Osteocyte (in vitro differentiated cells): ENCODE results near the gene TMEM18. TPM values are rescaled to one million over a fixed set of nuclear protein-coding genes. Genes with fewer than 3 reads are reported as not detected.
A peak's percentile ranks its signal among the peaks of the same experiment; 100 is the strongest.

Experiments
- DNase-seq: peaks from one replicate; pipeline ENCODE4 v3.0.0; 2021; ENCODE audit warnings: mixed read lengths; ENCODE audit not compliant: unreplicated experiment; ENCODE audit errors: extremely low spot score
- H3K27ac Mint-ChIP-seq: one replicate; pipeline ENCODE4 v1.8.0; 2021; ENCODE audit warnings: mild to moderate bottlenecking, mixed read lengths; ENCODE audit not compliant: unreplicated experiment
- H3K27me3 Mint-ChIP-seq: one replicate; pipeline ENCODE4 v1.8.0; 2021; ENCODE audit warnings: mixed read lengths; ENCODE audit not compliant: unreplicated experiment
- H3K36me3 Mint-ChIP-seq: one replicate; pipeline ENCODE4 v1.8.0; 2021; ENCODE audit warnings: mixed read lengths; ENCODE audit not compliant: unreplicated experiment
- H3K4me1 Mint-ChIP-seq: one replicate; pipeline ENCODE4 v1.8.0; 2021; ENCODE audit warnings: mixed read lengths; ENCODE audit not compliant: unreplicated experiment
- H3K4me3 Mint-ChIP-seq: one replicate; pipeline ENCODE4 v1.8.0; 2021; ENCODE audit warnings: mild to moderate bottlenecking, moderate library complexity, mixed read lengths; ENCODE audit not compliant: unreplicated experiment
- H3K9me3 Mint-ChIP-seq: one replicate; pipeline ENCODE4 v1.8.0; 2021; ENCODE audit warnings: mixed read lengths; ENCODE audit not compliant: unreplicated experiment
- CTCF ChIP-seq: fragments of 200-600 bp; sonication (generic); IDR thresholded peaks from 2 replicates; pipeline ENCODE4 v1.5.0; 2021; ENCODE audit warnings: antibody characterized with exemption, mild to moderate bottlenecking, moderate library complexity
- total RNA-seq: library from RNA; stranded (reverse); gene quantifications from 2 replicates; pipeline ENCODE4 v1.2.1, GENCODE V29; 2021

Gene TMEM18
- total RNA-seq, 1 donor from 2014 or later: 32.8 TPM

DNA sequence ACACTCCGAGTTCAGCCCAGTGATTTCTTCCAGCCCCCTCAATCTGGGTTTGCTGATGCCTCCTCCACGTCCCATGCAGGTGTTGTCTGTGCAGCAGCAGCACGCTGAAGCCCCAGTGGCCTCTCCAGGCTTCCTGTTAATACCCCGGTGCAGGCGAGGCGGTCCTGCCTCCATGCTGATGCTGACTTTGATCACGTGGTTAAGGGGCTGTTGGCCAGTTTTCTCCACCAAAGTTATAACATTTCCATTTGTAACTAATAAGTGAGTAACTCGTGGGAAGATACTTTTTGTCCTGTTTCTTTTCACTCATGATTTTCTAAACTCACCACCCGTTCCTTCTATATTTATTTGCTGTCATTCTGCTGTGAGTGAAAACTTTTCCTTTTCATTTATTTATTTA lies 42.5 kb upstream of the TMEM18 start:
- DNase-seq: no peak
- Mint-ChIP-seq H3K27ac (no peak overlapping the region), H3K4me1 (no peaks in the 10 kb centered on the region), H3K27me3 (peaks cover 29% of the 10 kb centered on the region), H3K9me3 (no peaks in the 10 kb centered on the region), H3K36me3 (no peaks in the 10 kb centered on the region), H3K4me3 (no peak overlapping the region)
- no peak for TF ChIP-seq CTCF

- DNase-seq: no peak
- peaks cover 23% of the 10 kb centered on the region for H3K27me3 Mint-ChIP-seq
- H3K27ac Mint-ChIP-seq: no peak overlapping the region
Observed at GRCh38 chr2:719191-719590, 42.0 kb upstream of the TMEM18 start.

DNA sequence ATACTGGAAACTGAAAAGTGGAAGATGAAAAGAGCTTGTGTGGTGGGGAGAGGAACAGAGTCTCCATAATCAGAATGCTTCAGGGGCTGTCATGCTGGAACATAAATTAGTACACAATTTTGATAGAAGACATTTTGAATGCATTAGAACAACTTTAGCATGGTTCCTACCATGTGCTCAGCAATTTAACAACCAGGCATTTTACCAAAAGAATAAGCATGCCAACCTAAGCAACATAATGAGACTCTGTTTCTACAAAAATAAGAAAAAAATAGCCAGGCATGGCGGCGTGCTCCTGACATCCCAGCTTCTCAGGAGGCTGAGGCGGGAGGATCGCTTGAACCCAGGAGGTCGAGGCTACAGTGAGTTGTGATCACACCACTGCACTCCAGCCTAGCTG lies 40.5 kb upstream of the TMEM18 start:
- no peak for TF ChIP-seq CTCF
- no peaks in the 10 kb centered on the region for H3K36me3 Mint-ChIP-seq
- no peak overlapping the region for H3K4me3 Mint-ChIP-seq
- H3K9me3 Mint-ChIP-seq: no peaks in the 10 kb centered on the region
- H3K27ac Mint-ChIP-seq: no peak overlapping the region
- DNase-seq: no peak
- H3K4me1 Mint-ChIP-seq: no peaks in the 10 kb centered on the region
- H3K27me3 Mint-ChIP-seq: peaks cover 24% of the 10 kb centered on the region

More at GRCh38 chr2:719191-719590, 42.0 kb upstream of the TMEM18 start:
- Mint-ChIP-seq H3K4me1 (no peaks in the 10 kb centered on the region), H3K36me3 (no peaks in the 10 kb centered on the region), H3K9me3 (no peaks in the 10 kb centered on the region), H3K4me3 (no peak overlapping the region)
- no peak for TF ChIP-seq CTCF

- peak; percentile 60 for TF ChIP-seq CTCF
- Mint-ChIP-seq H3K27ac (no peak overlapping the region), H3K4me1 (no peaks in the 10 kb centered on the region), H3K4me3 (no peak overlapping the region), H3K9me3 (no peaks in the 10 kb centered on the region), H3K36me3 (no peaks in the 10 kb centered on the region), H3K27me3 (peaks cover 37% of the 10 kb centered on the region)
- no peak for DNase-seq
Observed at GRCh38 chr2:715854-716560, 38.8 kb upstream of the TMEM18 start.

DNA sequence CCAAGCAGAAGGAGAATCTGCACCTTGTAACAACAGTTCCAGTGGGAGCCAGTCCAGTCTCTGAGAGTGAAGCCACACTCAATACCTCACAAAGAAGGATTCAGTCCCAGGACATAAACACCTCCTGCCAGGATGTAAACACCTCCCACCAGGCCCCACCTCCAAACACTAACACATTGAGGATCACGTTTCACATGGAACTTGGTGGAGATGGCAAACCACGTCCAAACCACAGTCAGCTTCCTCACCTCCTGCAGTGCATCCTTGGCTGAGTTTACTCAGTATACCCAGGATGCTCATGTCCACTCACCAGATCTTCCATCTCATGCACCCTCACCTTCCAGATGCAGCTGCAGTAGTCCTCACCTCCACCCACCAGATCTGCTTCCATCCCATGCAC lies 37.8 kb upstream of the TMEM18 start:
- no peaks in the 10 kb centered on the region for H3K9me3 Mint-ChIP-seq
- H3K27ac Mint-ChIP-seq: no peak overlapping the region
- TF ChIP-seq CTCF: no peak
- H3K27me3 Mint-ChIP-seq: peaks cover 39% of the 10 kb centered on the region
- no peak for DNase-seq
- no peak overlapping the region for H3K4me3 Mint-ChIP-seq
- no peaks in the 10 kb centered on the region for H3K4me1 Mint-ChIP-seq
- no peaks in the 10 kb centered on the region for H3K36me3 Mint-ChIP-seq
